Stomach (tissue), 9 donors: ENCODE results near the gene TNNI3K. TPM values are rescaled to one million over a fixed set of nuclear protein-coding genes. Genes with fewer than 3 reads are reported as not detected.
A peak's percentile ranks its signal among the peaks of the same experiment; 100 is the strongest.

Experiments used
- DNase-seq, 2 donors: peaks; one replicate each; pipeline versions ENCODE4 v3.0.0 to v3.0.0-alpha.2; 2013 to 2019
- H3K27ac ChIP-seq, 5 donors: fragments of 200-600 bp in 4 of 5; sonication (generic) in 4 of 5; one replicate each; pipeline ENCODE4 v1.5.1; 2013 to 2019; ENCODE audit warnings: mild to moderate bottlenecking in 1 of 5, moderate library complexity in 1 of 5
- H3K27me3 ChIP-seq, 3 donors: fragments of 200-600 bp; sonication (generic); one replicate each; pipeline ENCODE4 v1.5.1; 2017 to 2019; ENCODE audit warnings: mixed run types in 1 of 3
- H3K36me3 ChIP-seq, 4 donors: fragments of 200-600 bp; sonication (generic); 1 replicate in 3 of 4; 2 replicates in 1 of 4; pipeline ENCODE4 v1.5.1; 2016 to 2019
- H3K4me1 ChIP-seq, 4 donors: fragments of 200-600 bp; sonication (generic); one replicate each; pipeline ENCODE4 v1.5.1; 2016 to 2019
- H3K4me3 ChIP-seq, 4 donors: fragments of 200-600 bp; sonication (generic) in 3 of 4; one replicate each; pipeline ENCODE4 v1.5.1; 2016 to 2019; ENCODE audit warnings: mild to moderate bottlenecking in 1 of 4
- H3K9me3 ChIP-seq, 4 donors: fragments of 200-600 bp; sonication (generic); one replicate each; pipeline ENCODE4 v1.5.1; 2016 to 2019
- CTCF ChIP-seq, 7 experiments: fragments of 450-650 bp in 4 of 7; fragments of 200-600 bp in 3 of 7; sonication (generic) in 3 of 7; IDR thresholded peaks; one replicate each; pipeline ENCODE4 v1.5.1; 2016 to 2019; ENCODE audit warnings: antibody characterized with exemption in 7 of 7, control low read depth in 2 of 7, mild to moderate bottlenecking in 1 of 7
- EP300 ChIP-seq: sonication (generic); formaldehyde crosslinking; IDR thresholded peaks from one replicate; pipeline ENCODE4 v1.6.1; 2017; ENCODE audit warnings: antibody characterized with exemption
- POLR2A ChIP-seq, 4 donors: fragments of 450-650 bp; IDR thresholded peaks; one replicate each; pipeline ENCODE4 v1.6.1; 2016; ENCODE audit warnings: antibody characterized with exemption in 4 of 4, control low read depth in 2 of 4, mild to moderate bottlenecking in 1 of 4, moderate library complexity in 1 of 4
- POLR2AphosphoS5 ChIP-seq, 3 donors: sonication (generic); formaldehyde crosslinking; IDR thresholded peaks; one replicate each; pipeline ENCODE4 v1.6.1; 2016; ENCODE audit warnings: antibody characterized with exemption in 3 of 3
- WGBS, 5 donors: extraction: QIAGEN DNeasy Blood & Tissue Kit in 3 of 5; methylation state at CpG; one replicate each; pipeline versions ENCODE4 v1.1.5 to v1.1.7; 2013 to 2018; 5-methylcytosine and 5-hydroxymethylcytosine counted together
- intact Hi-C: fragments of 100-400 bp; cut with DNase I; formaldehyde crosslinking; loops from one replicate; pipeline ENCODE4 v1.15.1; 2023; ENCODE audit warnings: low total_unique reads
- polyA plus RNA-seq, 3 donors: library from polyadenylated mRNA; stranded (reverse); fragments of 200-250 nt; gene quantifications; one replicate each; pipeline ENCODE4 v1.2.3, GENCODE V29; 2013
- total RNA-seq, 5 donors: library from RNA; depleted of rRNA; stranded (reverse); fragments of >200 nt; gene quantifications; one replicate each; pipeline versions ENCODE4 v1.1.0 to v1.2.3, GENCODE V29; 2014 to 2016
- donor health status: healthy with polysubstance abuse.
- donor health status: Bipolar disorder and iron deficiency.
- donor health status: healthy.

TNNI3K gene
- total and polyA plus RNA-seq, 8 donors, result 0.25 to 7.0 (median 1.7) TPM; not detected in 4

GRCh38 chr1:74468982-74469603 lies 233.9 kb downstream of the TNNI3K start:
- Histone ChIP-seq H3K27ac (no peak overlapping the region), H3K27me3 (no peaks in the 10 kb centered on the region), H3K36me3 (no peaks in the 10 kb centered on the region), H3K4me1 (peaks cover 0 to 17% (median 0%) of the 10 kb centered on the region in 4 donors), H3K4me3 (no peak overlapping the region), H3K9me3 (no peaks in the 10 kb centered on the region)
- peak in 1 of 2 donors; percentile 71 for DNase-seq
- intact Hi-C loops, result no loop called here
- WGBS, 5 donors, result 4 to 12% (median 8%) methylated on average over 2 of the region's 2 CpGs
- TF ChIP-seq CTCF (IDR thresholded peaks at IDR 0.05) (peak in 5 of 7 experiments; percentile 30 to 56 (median 37)), EP300 (no peak), POLR2AphosphoS5 (IDR thresholded peaks at IDR 0.05) (no peak), POLR2A (IDR thresholded peaks at IDR 0.05) (no peak)

GRCh38 chr1:74470251-74470650 lies 235.1 kb downstream of the TNNI3K start:
- Histone ChIP-seq H3K36me3 (no peaks in the 10 kb centered on the region), H3K9me3 (no peaks in the 10 kb centered on the region), H3K27me3 (no peaks in the 10 kb centered on the region), H3K27ac (no peak overlapping the region), H3K4me1 (peaks cover 0 to 17% (median 0%) of the 10 kb centered on the region in 4 donors), H3K4me3 (no peak overlapping the region)
- 51 to 72% (median 68%) methylated on average over 3 of the region's 3 CpGs for WGBS, 5 donors
- peak in 1 of 2 donors; percentile 50 for DNase-seq
- TF ChIP-seq EP300 (no peak), POLR2A (IDR thresholded peaks at IDR 0.05) (no peak), CTCF (IDR thresholded peaks at IDR 0.05) (no peak), POLR2AphosphoS5 (IDR thresholded peaks at IDR 0.05) (no peak)
- intact Hi-C loops, result no loop called here

GRCh38 chr1:74470936-74471335 lies 235.7 kb downstream of the TNNI3K start:
- H3K4me1 ChIP-seq, result peaks cover 0 to 17% (median 0%) of the 10 kb centered on the region in 4 donors
- intact Hi-C loops, result no loop called here
- H3K9me3 ChIP-seq, result no peaks in the 10 kb centered on the region
- TF ChIP-seq CTCF (IDR thresholded peaks at IDR 0.05) (no peak), EP300 (no peak), POLR2A (IDR thresholded peaks at IDR 0.05) (no peak), POLR2AphosphoS5 (IDR thresholded peaks at IDR 0.05) (no peak)
- DNase-seq, result peak in 1 of 2 donors; percentile 46
- no peaks in the 10 kb centered on the region for H3K27me3 ChIP-seq
- H3K36me3 ChIP-seq, result no peaks in the 10 kb centered on the region
- H3K27ac ChIP-seq, result peak overlapping the region in 1 of 5 donors; percentile 25
- H3K4me3 ChIP-seq, result no peak overlapping the region
- 21 to 29% (median 27%) methylated on average over 3 of the region's 3 CpGs for WGBS, 5 donors

- TF ChIP-seq POLR2A (IDR thresholded peaks at IDR 0.05) (no peak), EP300 (no peak), POLR2AphosphoS5 (IDR thresholded peaks at IDR 0.05) (no peak), CTCF (IDR thresholded peaks at IDR 0.05) (no peak)
- intact Hi-C loops, result no loop called here
- H3K36me3 ChIP-seq, result no peaks in the 10 kb centered on the region
- no peak overlapping the region for H3K4me3 ChIP-seq
- H3K27ac ChIP-seq, result no peak overlapping the region
- WGBS, 5 donors, result 43 to 62% (median 58%) methylated on average over 3 of the region's 3 CpGs
- DNase-seq, result no peak
- H3K9me3 ChIP-seq, result no peaks in the 10 kb centered on the region
- H3K27me3 ChIP-seq, result no peaks in the 10 kb centered on the region
- peaks cover 0 to 17% (median 0%) of the 10 kb centered on the region in 4 donors for H3K4me1 ChIP-seq
Measured at GRCh38 chr1:74471470-74471869, 236.3 kb downstream of the TNNI3K start.
